A549 treated with GW870086 at 1 μM for 4 hours (cell line): Measurements from ENCODE around the gene SYAP1. TPM values are rescaled to one million over a fixed set of nuclear protein-coding genes. Genes with fewer than 3 reads are reported as not detected.

ENCODE experiments used
- total RNA-seq: library from RNA; stranded (reverse); fragments of 200-300 nt; extraction: Qiagen RNA extraction; gene quantifications from 5 replicates; pipeline ENCODE4 v1.2.3, GENCODE V29; 2022; ENCODE audit warnings: low read depth

Gene SYAP1, protein sequence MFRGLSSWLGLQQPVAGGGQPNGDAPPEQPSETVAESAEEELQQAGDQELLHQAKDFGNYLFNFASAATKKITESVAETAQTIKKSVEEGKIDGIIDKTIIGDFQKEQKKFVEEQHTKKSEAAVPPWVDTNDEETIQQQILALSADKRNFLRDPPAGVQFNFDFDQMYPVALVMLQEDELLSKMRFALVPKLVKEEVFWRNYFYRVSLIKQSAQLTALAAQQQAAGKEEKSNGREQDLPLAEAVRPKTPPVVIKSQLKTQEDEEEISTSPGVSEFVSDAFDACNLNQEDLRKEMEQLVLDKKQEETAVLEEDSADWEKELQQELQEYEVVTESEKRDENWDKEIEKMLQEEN
- total RNA-seq, result 19.2 to 24.2 TPM (median 22.4 TPM) in 5 replicates

DNA sequence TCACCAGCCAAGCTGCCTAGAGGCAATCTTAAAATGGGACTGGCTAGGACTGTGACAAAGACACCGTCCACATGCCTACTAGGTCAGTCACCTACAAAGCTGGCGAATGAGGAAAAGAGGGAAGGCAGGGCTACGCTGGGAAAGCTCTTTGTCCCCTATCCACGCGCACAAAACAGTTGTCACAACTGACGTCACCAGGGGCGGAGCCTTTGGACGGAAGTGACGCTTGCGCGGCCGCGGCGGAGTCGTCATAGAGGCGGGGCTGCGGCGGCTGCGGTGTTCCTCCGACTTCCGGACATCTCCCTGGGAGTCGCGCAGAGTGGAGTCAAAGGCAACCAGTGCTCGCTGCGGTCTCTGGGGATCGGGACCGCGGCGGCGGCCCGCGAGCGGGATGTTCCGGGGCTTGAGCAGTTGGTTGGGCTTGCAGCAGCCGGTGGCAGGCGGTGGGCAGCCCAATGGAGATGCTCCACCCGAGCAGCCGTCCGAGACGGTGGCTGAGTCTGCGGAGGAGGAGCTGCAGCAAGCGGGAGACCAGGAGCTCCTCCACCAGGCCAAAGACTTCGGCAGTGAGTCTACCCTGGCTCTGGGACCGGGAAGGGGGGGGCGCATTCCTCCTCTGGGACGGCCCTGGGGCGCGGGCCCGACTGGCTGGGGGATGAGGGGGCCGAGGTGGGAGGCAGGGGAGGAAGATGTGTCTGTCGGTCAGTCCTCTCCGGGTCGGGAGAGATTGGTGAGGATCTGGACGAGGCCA is at the start of gene SYAP1:
SYAP1 (plus strand) TSS at position 279 of the 751 bp plus-strand sequence; CDS start at position 392, 113 bp downstream.

DNA sequence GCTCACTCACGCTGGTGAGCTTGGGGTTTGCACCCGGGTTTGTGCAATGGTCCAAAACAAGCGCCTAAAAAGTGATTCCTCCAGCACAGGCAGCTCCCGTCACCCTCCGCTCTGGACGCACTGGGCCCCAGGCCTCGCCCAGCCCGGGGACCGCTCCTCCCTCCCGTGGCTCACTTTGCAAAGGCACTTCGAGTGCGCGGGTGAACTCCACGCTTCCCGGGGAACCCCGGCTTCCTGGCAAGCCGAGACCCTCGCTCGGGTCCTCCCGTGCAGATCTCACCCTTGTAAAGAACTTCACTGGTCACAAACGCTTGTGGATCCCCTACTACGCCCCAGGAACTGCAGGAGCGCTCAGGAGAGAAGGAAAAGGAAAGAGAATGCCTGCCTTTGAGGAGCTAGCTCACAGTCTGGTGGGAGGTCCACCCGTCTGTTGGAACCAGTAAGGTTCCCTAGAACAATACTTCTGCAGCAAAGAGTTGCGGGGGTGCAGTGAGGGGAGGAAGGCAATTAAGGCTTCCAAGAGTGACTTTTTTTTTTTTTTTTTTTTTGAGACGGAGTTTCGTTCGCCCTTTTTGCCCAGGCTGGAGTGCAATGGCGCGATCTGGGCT is 6.8 kb upstream of the SYAP1 start, which contains the start of gene CTPS2:
CTPS2 (minus strand) TSS at position 122 of the 608 bp plus-strand sequence. CDS start 9,767 bp downstream, outside the sequence.

DNA sequence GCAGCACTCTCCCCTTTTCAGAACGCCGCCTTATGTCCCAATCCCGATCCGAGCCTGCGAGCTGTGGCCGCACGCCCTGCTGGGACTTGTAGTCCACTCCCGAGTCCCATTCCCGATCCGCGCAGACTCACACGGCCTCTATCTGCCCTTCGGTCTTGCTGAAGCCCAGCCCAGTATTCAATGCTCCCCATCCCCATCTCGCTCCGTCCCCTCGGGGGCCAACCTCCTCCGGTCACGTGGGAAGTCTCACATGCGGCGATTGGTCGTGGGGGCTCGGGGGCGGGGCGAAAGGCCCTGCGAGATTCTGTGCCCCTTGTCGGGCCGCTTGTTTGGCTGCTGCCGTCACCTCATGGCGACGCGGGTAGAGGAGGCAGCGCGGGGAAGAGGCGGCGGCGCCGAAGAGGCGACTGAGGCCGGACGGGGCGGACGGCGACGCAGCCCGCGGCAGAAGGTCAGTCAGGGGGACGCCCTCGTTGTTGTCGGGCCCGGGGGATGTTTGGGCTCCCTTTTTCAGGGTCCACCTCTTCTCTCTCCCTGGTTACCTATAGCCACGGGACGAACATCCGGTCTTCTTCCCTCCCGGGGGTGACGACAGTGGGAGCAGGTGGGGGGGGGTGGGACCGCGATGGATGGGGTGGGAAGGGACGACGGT is 66.9 kb downstream of the SYAP1 start, which contains the start of gene TXLNG:
TXLNG (plus strand) TSS at position 328 of the 652 bp plus-strand sequence; CDS start at position 350, 22 bp downstream.

Other genes with a start within 250 kb of the SYAP1 start
- gene S100G, start 69.5 kb upstream of the SYAP1 start, total RNA-seq, result not detected in 5 replicates
- gene CTPS2, start 6.9 kb upstream of the SYAP1 start, total RNA-seq, result 8.9 to 11.5 TPM (median 10.8 TPM) in 5 replicates
- gene TXLNG, start 66.9 kb downstream of the SYAP1 start, total RNA-seq, result 12.9 to 16.1 TPM (median 14.5 TPM) in 5 replicates
- 160 to 176 TPM (median 166 TPM) in 5 replicates for gene RBBP7, start 150.8 kb downstream of the SYAP1 start, total RNA-seq
- 0.57 to 1.0 TPM (median 0.73 TPM) in 5 replicates for gene REPS2, start 227.0 kb downstream of the SYAP1 start, total RNA-seq